GM12801 (cell line): ENCODE results near the gene ADARB2.

ENCODE experiments used
- CTCF ChIP-seq: IDR thresholded peaks from one replicate; pipeline ENCODE4 v1.5.1; 2011; ENCODE audit warnings: control low read depth; ENCODE audit not compliant: insufficient read length; ENCODE audit errors: extremely low read depth

Gene ADARB2

GRCh38 chr10:1483826-1484225 lies 253.5 kb downstream of the ADARB2 start:
- no peak for TF ChIP-seq CTCF

- no peak for TF ChIP-seq CTCF
Measured at GRCh38 chr10:1483246-1483645, 254.1 kb downstream of the ADARB2 start.

GRCh38 chr10:1477578-1477977 lies 259.7 kb downstream of the ADARB2 start:
- no peak for TF ChIP-seq CTCF

GRCh38 chr10:1476455-1476803 lies 260.9 kb downstream of the ADARB2 start:
- TF ChIP-seq CTCF: no peak

- TF ChIP-seq CTCF: no peak
Measured at GRCh38 chr10:1475771-1476454, 261.4 kb downstream of the ADARB2 start.

GRCh38 chr10:1475098-1475591 lies 262.2 kb downstream of the ADARB2 start:
- no peak for TF ChIP-seq CTCF

- TF ChIP-seq CTCF: no peak
Measured at GRCh38 chr10:1474376-1475097, 262.8 kb downstream of the ADARB2 start.
